Lower leg skin (tissue), 4 donors: Measurements from ENCODE around the gene ZFHX3. TPM values are rescaled to one million over a fixed set of nuclear protein-coding genes. Genes with fewer than 3 reads are reported as not detected.

Experiments used
- DNase-seq, 2 donors: peaks; one replicate each; pipeline ENCODE4 v3.0.0-alpha.2; 2019; ENCODE audit warnings: low spot score in 2 of 2
- H3K4me3 ChIP-seq: fragments of 200-600 bp; sonication (generic); 2 replicates; pipeline ENCODE4 v1.5.1; 2017; ENCODE audit warnings: mild to moderate bottlenecking, low read depth; ENCODE audit not compliant: poor library complexity, severe bottlenecking
- POLR2A ChIP-seq, 2 donors: fragments of 450-650 bp; IDR thresholded peaks; one replicate each; pipeline ENCODE4 v1.6.1; 2016 to 2017; ENCODE audit warnings: antibody characterized with exemption in 2 of 2, mild to moderate bottlenecking in 1 of 2, moderate library complexity in 1 of 2
- WGBS, 2 donors: methylation state at CpG; one replicate each; pipeline ENCODE4 v1.1.5; 2018; 5-methylcytosine and 5-hydroxymethylcytosine counted together
- intact Hi-C: fragments of 100-400 bp; cut with DNase I; formaldehyde crosslinking; loops from one replicate; pipeline ENCODE4 v1.15.0; 2023; ENCODE audit warnings: low total_unique reads
- total RNA-seq, 4 donors: library from RNA; depleted of rRNA; stranded (reverse); fragments of >200 nt; gene quantifications; one replicate each; pipeline ENCODE4 v1.1.0, GENCODE V29; 2016
- TF ChIP-seq, protein P1 (sequence below), 3 donors: fragments of 450-650 bp; IDR thresholded peaks; one replicate each; pipeline ENCODE4 v1.5.1; 2016; ENCODE audit warnings: antibody characterized with exemption in 3 of 3, mild to moderate bottlenecking in 3 of 3, moderate library complexity in 2 of 3

ZFHX3 gene
- total RNA-seq, 4 donors from 2014 or later = 3.4 to 14.9 (median 10.0) TPM

DNA sequence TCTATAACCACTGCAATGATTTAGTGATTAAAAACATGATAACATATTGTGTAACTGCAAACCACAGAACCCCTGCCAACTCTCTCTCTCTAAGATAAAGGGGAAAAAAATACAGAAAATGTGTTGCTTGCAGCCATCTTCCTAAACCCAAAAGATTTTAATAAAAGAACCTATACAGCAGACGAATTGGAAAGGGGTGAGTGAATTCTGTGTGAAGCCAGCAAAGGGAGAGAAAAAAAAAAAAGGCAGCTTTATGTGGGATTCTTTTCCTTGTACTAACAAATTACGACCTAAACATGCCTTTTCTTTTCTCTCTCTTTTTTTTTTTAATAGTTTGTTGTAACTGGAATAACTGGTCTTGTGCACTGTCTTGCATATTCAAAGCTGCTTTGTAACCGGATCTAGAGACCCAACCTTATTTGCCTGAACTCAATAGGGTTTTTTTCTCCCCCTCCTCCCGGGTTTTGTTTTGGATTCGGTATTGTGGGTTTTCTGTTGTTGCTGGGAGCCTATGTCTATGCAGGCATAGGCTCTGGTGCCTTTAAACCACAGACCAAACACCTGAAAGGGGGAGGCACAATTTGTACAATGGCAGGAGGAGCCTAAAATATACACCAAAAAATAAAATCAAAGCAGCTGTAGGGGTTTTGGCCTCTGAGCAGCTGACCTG is 7.0 kb upstream of the ZFHX3 start:
- no peak overlapping the region for H3K4me3 ChIP-seq
- no peak for DNase-seq
- no peak for TF ChIP-seq POLR2A (IDR thresholded peaks at IDR 0.05)
- TF ChIP-seq, protein P1, sequence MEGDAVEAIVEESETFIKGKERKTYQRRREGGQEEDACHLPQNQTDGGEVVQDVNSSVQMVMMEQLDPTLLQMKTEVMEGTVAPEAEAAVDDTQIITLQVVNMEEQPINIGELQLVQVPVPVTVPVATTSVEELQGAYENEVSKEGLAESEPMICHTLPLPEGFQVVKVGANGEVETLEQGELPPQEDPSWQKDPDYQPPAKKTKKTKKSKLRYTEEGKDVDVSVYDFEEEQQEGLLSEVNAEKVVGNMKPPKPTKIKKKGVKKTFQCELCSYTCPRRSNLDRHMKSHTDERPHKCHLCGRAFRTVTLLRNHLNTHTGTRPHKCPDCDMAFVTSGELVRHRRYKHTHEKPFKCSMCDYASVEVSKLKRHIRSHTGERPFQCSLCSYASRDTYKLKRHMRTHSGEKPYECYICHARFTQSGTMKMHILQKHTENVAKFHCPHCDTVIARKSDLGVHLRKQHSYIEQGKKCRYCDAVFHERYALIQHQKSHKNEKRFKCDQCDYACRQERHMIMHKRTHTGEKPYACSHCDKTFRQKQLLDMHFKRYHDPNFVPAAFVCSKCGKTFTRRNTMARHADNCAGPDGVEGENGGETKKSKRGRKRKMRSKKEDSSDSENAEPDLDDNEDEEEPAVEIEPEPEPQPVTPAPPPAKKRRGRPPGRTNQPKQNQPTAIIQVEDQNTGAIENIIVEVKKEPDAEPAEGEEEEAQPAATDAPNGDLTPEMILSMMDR (IDR thresholded peaks at IDR 0.05) = no peak
- WGBS, 2 donors = 29 to 35% methylated on average over 5 of the region's 5 CpGs
- intact Hi-C loops = no loop called here

DNA sequence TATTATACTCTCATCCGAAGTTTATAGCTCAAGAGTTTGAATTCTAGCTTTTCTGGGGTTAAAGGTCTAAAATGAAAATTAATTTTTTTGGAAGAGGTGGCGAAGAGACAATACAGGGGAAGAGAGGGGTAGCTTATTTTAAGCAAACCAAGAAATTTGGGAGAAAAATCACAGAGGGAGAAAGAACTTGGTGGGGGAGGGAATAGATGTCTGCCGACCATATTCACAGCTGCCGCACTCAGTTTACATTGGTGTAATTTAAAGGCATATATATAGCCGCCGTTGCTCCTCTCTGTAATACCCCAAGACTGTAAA is 6.5 kb upstream of the ZFHX3 start:
- 48 to 51% methylated on average over 6 of the region's 6 CpGs for WGBS, 2 donors
- no peak overlapping the region for H3K4me3 ChIP-seq
- TF ChIP-seq, protein P1 (IDR thresholded peaks at IDR 0.05) = no peak
- no peak for TF ChIP-seq POLR2A (IDR thresholded peaks at IDR 0.05)
- intact Hi-C loops = no loop called here
- DNase-seq = no peak

DNA sequence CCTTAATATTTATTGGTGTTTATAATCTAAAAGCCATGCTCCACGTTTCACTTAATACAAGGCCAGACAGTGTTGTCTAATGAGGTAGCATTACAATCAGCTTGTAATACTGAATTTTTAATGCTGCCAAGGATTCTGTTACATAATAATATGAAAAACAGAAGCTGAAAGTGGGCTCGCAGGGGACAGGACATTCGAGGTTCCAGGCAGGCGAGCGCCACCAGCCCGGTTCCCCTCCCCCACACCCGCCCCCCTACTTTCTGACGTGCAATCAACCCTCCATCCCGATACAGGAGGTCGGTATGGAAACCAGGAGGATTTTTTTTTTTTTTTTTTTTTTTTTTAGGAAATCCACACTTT is 6.2 kb upstream of the ZFHX3 start:
- TF ChIP-seq, protein P1 (IDR thresholded peaks at IDR 0.05) = no peak
- no peak for TF ChIP-seq POLR2A (IDR thresholded peaks at IDR 0.05)
- no peak for DNase-seq
- WGBS, 2 donors = 45 to 50% methylated on average over 10 of the region's 10 CpGs
- intact Hi-C loops = no loop called here
- no peak overlapping the region for H3K4me3 ChIP-seq

DNA sequence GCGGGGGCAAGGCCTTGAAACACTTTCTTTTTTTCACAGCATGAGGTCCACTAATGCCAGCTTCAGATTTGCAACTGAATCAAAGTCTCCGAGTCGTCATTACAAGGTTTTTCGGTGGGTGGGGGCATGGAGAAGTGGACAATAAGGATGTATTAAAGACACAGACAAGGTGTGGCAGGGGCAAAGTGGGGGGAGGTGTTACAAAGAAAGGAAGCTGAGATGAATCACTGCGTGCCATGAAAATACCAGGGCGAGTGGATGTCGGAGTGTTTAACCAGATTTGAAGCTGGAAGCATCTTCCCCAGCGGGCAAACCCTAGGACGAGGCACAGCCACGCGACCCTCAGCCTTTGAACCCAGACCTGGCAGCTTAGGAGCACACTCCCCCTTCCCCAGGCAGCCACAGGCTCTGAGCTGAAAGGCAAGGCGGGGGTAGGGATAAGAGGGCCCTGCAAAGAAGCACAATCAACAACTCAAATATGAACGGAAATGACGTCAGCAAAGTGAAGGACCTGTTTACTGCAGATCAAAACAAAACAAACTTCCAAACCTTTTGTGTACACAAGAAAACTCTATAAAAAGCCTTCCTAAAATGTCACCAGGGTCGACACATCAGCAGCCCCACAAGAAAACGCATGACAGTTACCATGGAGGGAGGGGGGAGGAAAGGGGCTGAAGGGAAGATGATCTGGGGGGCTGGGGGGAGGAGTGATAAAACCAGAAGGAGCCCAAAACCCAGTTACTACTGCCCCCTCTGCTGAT is 5.6 kb upstream of the ZFHX3 start:
- H3K4me3 ChIP-seq = no peak overlapping the region
- TF ChIP-seq POLR2A (IDR thresholded peaks at IDR 0.05) = no peak
- TF ChIP-seq, protein P1 (IDR thresholded peaks at IDR 0.05) = no peak
- WGBS, 2 donors = 74 to 79% methylated on average over 16 of the region's 16 CpGs
- DNase-seq = no peak
- intact Hi-C loops = no loop called here

DNA sequence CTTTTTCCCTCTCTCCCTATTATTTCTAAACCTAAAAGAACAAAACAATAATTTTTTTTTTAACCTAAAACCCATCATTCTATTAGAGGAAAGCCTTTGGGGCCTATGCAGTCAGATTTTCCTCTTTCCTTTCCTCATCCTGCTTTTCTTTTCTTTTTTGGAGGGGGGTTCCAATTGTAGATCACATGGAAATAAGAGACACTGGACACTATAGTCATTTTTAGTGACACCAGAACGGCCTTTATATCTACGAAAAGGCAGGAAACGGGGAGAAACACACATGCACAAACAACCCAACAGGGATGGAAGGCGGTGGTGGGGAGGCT is 5.1 kb upstream of the ZFHX3 start:
- intact Hi-C loops = no loop called here
- no peak overlapping the region for H3K4me3 ChIP-seq
- no peak for DNase-seq
- WGBS, 2 donors = 82 to 87% methylated on average over 4 of the region's 4 CpGs
- TF ChIP-seq, protein P1 (IDR thresholded peaks at IDR 0.05) = no peak
- TF ChIP-seq POLR2A (IDR thresholded peaks at IDR 0.05) = no peak

DNA sequence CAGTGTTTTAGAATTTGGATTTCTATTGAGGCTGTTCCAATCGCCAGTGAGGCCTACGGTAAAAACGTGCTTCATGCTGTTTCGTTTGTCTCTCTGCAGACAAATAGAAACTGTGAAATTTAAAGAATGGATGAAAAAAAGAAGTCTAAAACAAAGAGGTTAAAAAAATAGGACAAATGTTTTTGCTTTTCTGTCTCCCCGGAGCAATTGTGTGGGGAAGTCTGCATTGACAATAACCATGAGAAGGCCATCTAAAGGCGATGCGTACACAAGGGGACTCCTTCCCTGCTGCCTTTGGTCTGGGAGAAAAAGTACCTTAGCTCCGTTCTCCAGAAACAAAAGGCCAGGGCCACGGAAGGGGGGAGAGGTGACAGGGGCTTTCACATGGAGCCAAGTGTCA is 4.6 kb upstream of the ZFHX3 start:
- 88 to 89% methylated on average over 9 of the region's 9 CpGs for WGBS, 2 donors
- intact Hi-C loops = no loop called here
- DNase-seq = no peak
- no peak overlapping the region for H3K4me3 ChIP-seq
- TF ChIP-seq, protein P1 (IDR thresholded peaks at IDR 0.05) = no peak
- no peak for TF ChIP-seq POLR2A (IDR thresholded peaks at IDR 0.05)
